K562 (cell line): ENCODE data around the gene FUT8. TPM values are rescaled to one million over a fixed set of nuclear protein-coding genes. Genes with fewer than 3 reads are reported as not detected.

Experiments
- ARNT ChIP-seq, 2 experiments: fragments of 450-650 bp; IDR thresholded peaks; 2 replicates each; pipeline ENCODE4 v1.6.1; 2016; ENCODE audit warnings: mild to moderate bottlenecking in 1 of 2
- HMG20A ChIP-seq: fragments of 450-650 bp; formaldehyde crosslinking; conservative IDR thresholded peaks from 2 replicates; pipeline ENCODE4 v1.4.0; 2020; ENCODE audit warnings: mild to moderate bottlenecking, mixed read lengths
- HMG20B ChIP-seq: fragments of 250-450 bp; sonication (Bioruptor Pico); IDR thresholded peaks from 2 replicates; pipeline ENCODE4 v1.5.0; 2021; ENCODE audit warnings: mild to moderate bottlenecking
- IRF2 ChIP-seq: sonication (generic); formaldehyde crosslinking; IDR thresholded peaks from 2 replicates; pipeline ENCODE4 v1.8.1; 2022; ENCODE audit warnings: mild to moderate bottlenecking, missing genetic modification reagents
- KAT8 ChIP-seq: fragments of 450-650 bp; IDR thresholded peaks from 2 replicates; pipeline ENCODE4 v1.6.1; 2016; ENCODE audit warnings: low read depth, mild to moderate bottlenecking
- NR3C1 ChIP-seq: sonication (generic); formaldehyde crosslinking; IDR thresholded peaks from 2 replicates; pipeline ENCODE4 v1.8.1; 2022; ENCODE audit warnings: missing genetic modification reagents
- RBBP5 ChIP-seq: fragments of 200-600 bp; sonication (generic); IDR thresholded peaks from 2 replicates; pipeline ENCODE4 v1.6.1; 2012; ENCODE audit warnings: borderline replicate concordance, mild to moderate bottlenecking, low read length, control low read depth, inconsistent platforms; ENCODE audit not compliant: insufficient read depth, poor library complexity, severe bottlenecking
- SETDB1 ChIP-seq: IDR thresholded peaks from one replicate; pipeline ENCODE4 v1.6.1; 2012; ENCODE audit warnings: low read length, control low read depth, inconsistent platforms
- TRIM24 ChIP-seq, 2 experiments: fragments of 450-650 bp; IDR thresholded peaks; 2 replicates each; pipeline ENCODE4 v1.6.1; 2016
- ZC3H8 ChIP-seq: fragments of 450-650 bp; IDR thresholded peaks from 2 replicates; pipeline ENCODE4 v1.6.1; 2017
- polyA plus RNA-seq, 8 experiments: library from polyadenylated mRNA; depleted of rRNA in 4 of 8; stranded (reverse) in 5 of 8; unstranded in 3 of 8; fragments of >200 nt; fragmentation: Nextera tagmentation in 2 of 8; fragmentation: Illumina TruSeq in 1 of 8; extraction: Ambion mirVana in 2 of 8; extraction: Trizol in 1 of 8; gene quantifications; 2 replicates each; pipeline versions ENCODE4 v1.2.1 to v1.2.3, GENCODE V29; 2011 to 2014; ENCODE audit warnings: inconsistent platforms in 1 of 8, missing spikeins in 1 of 8
- total RNA-seq, 7 experiments: library from RNA; depleted of rRNA in 6 of 7; stranded (reverse); fragments of >200 nt in 6 of 7; fragmentation: Illumina TruSeq in 2 of 7; extraction: Trizol in 2 of 7; gene quantifications; 2 replicates each; pipeline versions ENCODE4 v1.2.1 to v1.2.3, GENCODE V29; 2011 to 2021; ENCODE audit warnings: low replicate concordance in 1 of 7
- TF ChIP-seq, protein P1 (sequence below): fragments of 250-450 bp; sonication (Bioruptor Pico); IDR thresholded peaks from 2 replicates; pipeline ENCODE4 v1.4.0; 2020; ENCODE audit warnings: mild to moderate bottlenecking, moderate library complexity, borderline replicate concordance
- TF ChIP-seq, protein P2 (sequence below): fragments of 450-650 bp; IDR thresholded peaks from 2 replicates; pipeline ENCODE4 v1.6.1; 2016; ENCODE audit warnings: mild to moderate bottlenecking, moderate library complexity
- TF ChIP-seq, protein P3 (sequence below): fragments of 450-650 bp; IDR thresholded peaks from 2 replicates; pipeline ENCODE4 v1.6.1; 2017; ENCODE audit warnings: mild to moderate bottlenecking, moderate library complexity

Gene FUT8
- total and polyA plus RNA-seq, 9 of the 15 experiments (the other 6 are each of a cell fraction or from before 2014, with no cell fraction given): 4.1 to 15.2 (median 7.8) TPM

DNA sequence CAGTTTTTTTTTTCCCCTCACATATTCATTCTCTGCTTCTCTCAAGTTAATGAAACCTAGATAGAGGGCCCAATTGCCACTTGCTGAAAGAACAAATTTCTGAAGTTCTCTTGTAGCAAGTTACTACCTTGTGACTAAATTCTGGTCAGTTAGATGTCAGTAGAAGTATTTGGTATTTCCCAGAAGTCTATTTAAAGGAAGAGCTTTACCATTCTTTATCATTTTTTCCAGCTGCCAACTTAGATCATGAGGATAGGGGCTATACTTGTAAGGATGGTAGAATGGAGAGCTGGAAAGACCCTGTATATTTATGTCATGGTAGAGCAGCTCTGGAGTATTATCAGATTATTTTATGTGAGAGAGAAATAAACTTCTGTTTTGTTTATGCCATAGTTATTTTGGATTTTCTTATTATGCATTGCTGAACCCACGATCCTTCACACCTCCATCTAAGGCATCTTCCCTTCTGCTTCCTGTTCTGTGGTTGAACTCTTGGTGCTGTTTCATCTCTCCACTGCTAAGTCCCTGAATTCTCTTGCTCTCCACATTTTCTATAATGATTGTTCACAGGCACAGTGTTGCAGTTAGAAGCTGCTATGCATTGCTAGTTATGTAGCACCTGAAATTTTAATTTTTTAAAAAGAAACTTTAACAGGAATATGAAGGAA, 25.9 kb downstream of the FUT8 start (continued):
- TF ChIP-seq, protein P1, sequence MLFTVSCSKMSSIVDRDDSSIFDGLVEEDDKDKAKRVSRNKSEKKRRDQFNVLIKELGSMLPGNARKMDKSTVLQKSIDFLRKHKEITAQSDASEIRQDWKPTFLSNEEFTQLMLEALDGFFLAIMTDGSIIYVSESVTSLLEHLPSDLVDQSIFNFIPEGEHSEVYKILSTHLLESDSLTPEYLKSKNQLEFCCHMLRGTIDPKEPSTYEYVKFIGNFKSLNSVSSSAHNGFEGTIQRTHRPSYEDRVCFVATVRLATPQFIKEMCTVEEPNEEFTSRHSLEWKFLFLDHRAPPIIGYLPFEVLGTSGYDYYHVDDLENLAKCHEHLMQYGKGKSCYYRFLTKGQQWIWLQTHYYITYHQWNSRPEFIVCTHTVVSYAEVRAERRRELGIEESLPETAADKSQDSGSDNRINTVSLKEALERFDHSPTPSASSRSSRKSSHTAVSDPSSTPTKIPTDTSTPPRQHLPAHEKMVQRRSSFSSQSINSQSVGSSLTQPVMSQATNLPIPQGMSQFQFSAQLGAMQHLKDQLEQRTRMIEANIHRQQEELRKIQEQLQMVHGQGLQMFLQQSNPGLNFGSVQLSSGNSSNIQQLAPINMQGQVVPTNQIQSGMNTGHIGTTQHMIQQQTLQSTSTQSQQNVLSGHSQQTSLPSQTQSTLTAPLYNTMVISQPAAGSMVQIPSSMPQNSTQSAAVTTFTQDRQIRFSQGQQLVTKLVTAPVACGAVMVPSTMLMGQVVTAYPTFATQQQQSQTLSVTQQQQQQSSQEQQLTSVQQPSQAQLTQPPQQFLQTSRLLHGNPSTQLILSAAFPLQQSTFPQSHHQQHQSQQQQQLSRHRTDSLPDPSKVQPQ (CRISPR knock-in tag): no peak
- no peak for TF ChIP-seq HMG20B (CRISPR knock-in tag)
- TF ChIP-seq HMG20A: no peak
- TF ChIP-seq NR3C1 (CRISPR knock-in tag): no peak
- no peak for TF ChIP-seq KAT8
- no peak for TF ChIP-seq IRF2 (CRISPR knock-in tag)
- TF ChIP-seq TRIM24 (IDR thresholded peaks at IDR 0.05): no peak
- TF ChIP-seq, protein P2, sequence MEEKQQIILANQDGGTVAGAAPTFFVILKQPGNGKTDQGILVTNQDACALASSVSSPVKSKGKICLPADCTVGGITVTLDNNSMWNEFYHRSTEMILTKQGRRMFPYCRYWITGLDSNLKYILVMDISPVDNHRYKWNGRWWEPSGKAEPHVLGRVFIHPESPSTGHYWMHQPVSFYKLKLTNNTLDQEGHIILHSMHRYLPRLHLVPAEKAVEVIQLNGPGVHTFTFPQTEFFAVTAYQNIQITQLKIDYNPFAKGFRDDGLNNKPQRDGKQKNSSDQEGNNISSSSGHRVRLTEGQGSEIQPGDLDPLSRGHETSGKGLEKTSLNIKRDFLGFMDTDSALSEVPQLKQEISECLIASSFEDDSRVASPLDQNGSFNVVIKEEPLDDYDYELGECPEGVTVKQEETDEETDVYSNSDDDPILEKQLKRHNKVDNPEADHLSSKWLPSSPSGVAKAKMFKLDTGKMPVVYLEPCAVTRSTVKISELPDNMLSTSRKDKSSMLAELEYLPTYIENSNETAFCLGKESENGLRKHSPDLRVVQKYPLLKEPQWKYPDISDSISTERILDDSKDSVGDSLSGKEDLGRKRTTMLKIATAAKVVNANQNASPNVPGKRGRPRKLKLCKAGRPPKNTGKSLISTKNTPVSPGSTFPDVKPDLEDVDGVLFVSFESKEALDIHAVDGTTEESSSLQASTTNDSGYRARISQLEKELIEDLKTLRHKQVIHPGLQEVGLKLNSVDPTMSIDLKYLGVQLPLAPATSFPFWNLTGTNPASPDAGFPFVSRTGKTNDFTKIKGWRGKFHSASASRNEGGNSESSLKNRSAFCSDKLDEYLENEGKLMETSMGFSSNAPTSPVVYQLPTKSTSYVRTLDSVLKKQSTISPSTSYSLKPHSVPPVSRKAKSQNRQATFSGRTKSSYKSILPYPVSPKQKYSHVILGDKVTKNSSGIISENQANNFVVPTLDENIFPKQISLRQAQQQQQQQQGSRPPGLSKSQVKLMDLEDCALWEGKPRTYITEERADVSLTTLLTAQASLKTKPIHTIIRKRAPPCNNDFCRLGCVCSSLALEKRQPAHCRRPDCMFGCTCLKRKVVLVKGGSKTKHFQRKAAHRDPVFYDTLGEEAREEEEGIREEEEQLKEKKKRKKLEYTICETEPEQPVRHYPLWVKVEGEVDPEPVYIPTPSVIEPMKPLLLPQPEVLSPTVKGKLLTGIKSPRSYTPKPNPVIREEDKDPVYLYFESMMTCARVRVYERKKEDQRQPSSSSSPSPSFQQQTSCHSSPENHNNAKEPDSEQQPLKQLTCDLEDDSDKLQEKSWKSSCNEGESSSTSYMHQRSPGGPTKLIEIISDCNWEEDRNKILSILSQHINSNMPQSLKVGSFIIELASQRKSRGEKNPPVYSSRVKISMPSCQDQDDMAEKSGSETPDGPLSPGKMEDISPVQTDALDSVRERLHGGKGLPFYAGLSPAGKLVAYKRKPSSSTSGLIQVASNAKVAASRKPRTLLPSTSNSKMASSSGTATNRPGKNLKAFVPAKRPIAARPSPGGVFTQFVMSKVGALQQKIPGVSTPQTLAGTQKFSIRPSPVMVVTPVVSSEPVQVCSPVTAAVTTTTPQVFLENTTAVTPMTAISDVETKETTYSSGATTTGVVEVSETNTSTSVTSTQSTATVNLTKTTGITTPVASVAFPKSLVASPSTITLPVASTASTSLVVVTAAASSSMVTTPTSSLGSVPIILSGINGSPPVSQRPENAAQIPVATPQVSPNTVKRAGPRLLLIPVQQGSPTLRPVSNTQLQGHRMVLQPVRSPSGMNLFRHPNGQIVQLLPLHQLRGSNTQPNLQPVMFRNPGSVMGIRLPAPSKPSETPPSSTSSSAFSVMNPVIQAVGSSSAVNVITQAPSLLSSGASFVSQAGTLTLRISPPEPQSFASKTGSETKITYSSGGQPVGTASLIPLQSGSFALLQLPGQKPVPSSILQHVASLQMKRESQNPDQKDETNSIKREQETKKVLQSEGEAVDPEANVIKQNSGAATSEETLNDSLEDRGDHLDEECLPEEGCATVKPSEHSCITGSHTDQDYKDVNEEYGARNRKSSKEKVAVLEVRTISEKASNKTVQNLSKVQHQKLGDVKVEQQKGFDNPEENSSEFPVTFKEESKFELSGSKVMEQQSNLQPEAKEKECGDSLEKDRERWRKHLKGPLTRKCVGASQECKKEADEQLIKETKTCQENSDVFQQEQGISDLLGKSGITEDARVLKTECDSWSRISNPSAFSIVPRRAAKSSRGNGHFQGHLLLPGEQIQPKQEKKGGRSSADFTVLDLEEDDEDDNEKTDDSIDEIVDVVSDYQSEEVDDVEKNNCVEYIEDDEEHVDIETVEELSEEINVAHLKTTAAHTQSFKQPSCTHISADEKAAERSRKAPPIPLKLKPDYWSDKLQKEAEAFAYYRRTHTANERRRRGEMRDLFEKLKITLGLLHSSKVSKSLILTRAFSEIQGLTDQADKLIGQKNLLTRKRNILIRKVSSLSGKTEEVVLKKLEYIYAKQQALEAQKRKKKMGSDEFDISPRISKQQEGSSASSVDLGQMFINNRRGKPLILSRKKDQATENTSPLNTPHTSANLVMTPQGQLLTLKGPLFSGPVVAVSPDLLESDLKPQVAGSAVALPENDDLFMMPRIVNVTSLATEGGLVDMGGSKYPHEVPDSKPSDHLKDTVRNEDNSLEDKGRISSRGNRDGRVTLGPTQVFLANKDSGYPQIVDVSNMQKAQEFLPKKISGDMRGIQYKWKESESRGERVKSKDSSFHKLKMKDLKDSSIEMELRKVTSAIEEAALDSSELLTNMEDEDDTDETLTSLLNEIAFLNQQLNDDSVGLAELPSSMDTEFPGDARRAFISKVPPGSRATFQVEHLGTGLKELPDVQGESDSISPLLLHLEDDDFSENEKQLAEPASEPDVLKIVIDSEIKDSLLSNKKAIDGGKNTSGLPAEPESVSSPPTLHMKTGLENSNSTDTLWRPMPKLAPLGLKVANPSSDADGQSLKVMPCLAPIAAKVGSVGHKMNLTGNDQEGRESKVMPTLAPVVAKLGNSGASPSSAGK: 0 out of 2 replicates have a peak, but pooled peaks have one; percentile 19
- TF ChIP-seq SETDB1: no peak
- TF ChIP-seq ARNT (IDR thresholded peaks at IDR 0.05): no peak
- no peak for TF ChIP-seq ZC3H8
- TF ChIP-seq RBBP5: no peak
- TF ChIP-seq, protein P3, sequence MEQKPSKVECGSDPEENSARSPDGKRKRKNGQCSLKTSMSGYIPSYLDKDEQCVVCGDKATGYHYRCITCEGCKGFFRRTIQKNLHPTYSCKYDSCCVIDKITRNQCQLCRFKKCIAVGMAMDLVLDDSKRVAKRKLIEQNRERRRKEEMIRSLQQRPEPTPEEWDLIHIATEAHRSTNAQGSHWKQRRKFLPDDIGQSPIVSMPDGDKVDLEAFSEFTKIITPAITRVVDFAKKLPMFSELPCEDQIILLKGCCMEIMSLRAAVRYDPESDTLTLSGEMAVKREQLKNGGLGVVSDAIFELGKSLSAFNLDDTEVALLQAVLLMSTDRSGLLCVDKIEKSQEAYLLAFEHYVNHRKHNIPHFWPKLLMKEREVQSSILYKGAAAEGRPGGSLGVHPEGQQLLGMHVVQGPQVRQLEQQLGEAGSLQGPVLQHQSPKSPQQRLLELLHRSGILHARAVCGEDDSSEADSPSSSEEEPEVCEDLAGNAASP: no peak
